ENCODE results near the gene TMEM205. TPM values are rescaled to one million over a fixed set of nuclear protein-coding genes. Genes with fewer than 3 reads are reported as not detected.
"Not testable (repeated sequence)": the region's sequence is repeated elsewhere in the genome, so short reads cannot be mapped to it uniquely, and the experiment has no call there.

TMEM205 gene
- total and polyA plus RNA-seq, 2 of the 8 experiments (the other 6 are each of a cell fraction or from before 2014, with no cell fraction given), result 73.5 to 423 TPM

DNA sequence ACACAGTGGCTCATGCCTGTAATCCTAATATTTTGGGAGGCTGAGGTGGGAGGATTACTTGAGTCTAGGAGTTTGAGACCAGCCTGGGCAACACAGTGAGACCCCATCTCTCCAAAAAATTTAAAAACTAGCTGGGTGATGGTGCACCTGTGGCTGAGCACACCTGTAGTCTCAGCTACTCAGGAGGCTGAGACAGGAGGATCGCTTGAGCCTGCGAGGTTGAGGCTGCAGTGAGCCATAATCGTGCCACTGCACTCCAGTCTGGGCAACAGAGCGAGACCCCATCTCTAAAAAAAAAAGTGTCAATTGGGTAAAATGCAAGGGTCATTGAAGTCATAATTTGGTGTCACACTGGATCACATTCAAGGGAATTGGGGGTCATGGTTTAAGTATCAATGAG, 8.0 kb upstream of the TMEM205 start:
- not testable (repeated sequence) for H4K8ac ChIP-seq (ENCODE audit: extremely low read depth, insufficient read depth, low read length); H3K9me3 ChIP-seq (ENCODE audit: insufficient read depth in 2 of 2, low read depth in 1 of 2, low read length in 1 of 2); H3K4ac ChIP-seq (replicated peaks; ENCODE audit: insufficient read length, low read depth, low read length); H3K79me1 ChIP-seq (ENCODE audit: low read depth, low read length); H3K4me3 ChIP-seq (ENCODE audit: extremely low read depth in 1 of 4, insufficient read depth in 2 of 4, low read depth in 3 of 4, low read length in 4 of 4); H2BK15ac ChIP-seq (ENCODE audit: low read length); H2BK120ac ChIP-seq (replicated peaks; ENCODE audit: low read depth, low read length); DNase-seq (ENCODE audit: low read depth in 1 of 2, low spot score in 2 of 2); H4K5ac ChIP-seq (ENCODE audit: insufficient read length, low read depth, low read length); H3K36me3 ChIP-seq (ENCODE audit: control insufficient read depth in 2 of 4, insufficient read depth in 4 of 4, low read length in 3 of 4); H3K4me2 ChIP-seq (ENCODE audit: insufficient read depth in 1 of 2, low read depth in 2 of 2, low read length in 2 of 2); H3K56ac ChIP-seq (replicated peaks; ENCODE audit: insufficient read length, low read depth, low read length); H2AFZ ChIP-seq (ENCODE audit: low read length); H3K4me1 ChIP-seq (replicated peaks in 1 of 4; ENCODE audit: control insufficient read depth in 3 of 4, insufficient read depth in 4 of 4, low read length in 3 of 4); H3K23ac ChIP-seq (ENCODE audit: insufficient read length); H4K91ac ChIP-seq (replicated peaks; ENCODE audit: insufficient read length, low read length); H2AK5ac ChIP-seq (ENCODE audit: low read depth, low read length); H2BK20ac ChIP-seq (ENCODE audit: low read length); H3K27ac ChIP-seq (ENCODE audit: low read depth, low read length); FAIRE-seq; H3K9ac ChIP-seq (replicated peaks in 1 of 4; ENCODE audit: extremely low read depth in 1 of 4, low read depth in 3 of 4, low read length in 3 of 4); H3K79me2 ChIP-seq (ENCODE audit: control insufficient read depth in 1 of 2, insufficient read depth in 2 of 2, low read length in 2 of 2); H2BK12ac ChIP-seq (ENCODE audit: low read depth, low read length); H4K20me1 ChIP-seq (replicated peaks in 1 of 2; ENCODE audit: control insufficient read depth in 1 of 2, insufficient read depth in 2 of 2, low read length in 2 of 2); H2BK5ac ChIP-seq (ENCODE audit: low read depth, low read length); H3K18ac ChIP-seq (ENCODE audit: extremely low read depth, low read length); H3K14ac ChIP-seq (ENCODE audit: insufficient read length)
- peak; percentile 51; the same call in 1 of the 2 replicates for TF ChIP-seq KDM1A (IDR thresholded peaks at IDR 0.05; ENCODE audit: borderline replicate concordance, low read length)
- Histone ChIP-seq H3K27me3 (replicated peaks in 1 of 4; ENCODE audit: control insufficient read depth in 3 of 4, extremely low read depth in 1 of 4, insufficient read depth in 3 of 4, low read length in 3 of 4) (peaks cover 0 to 13% (median 10%) of the 10 kb centered on the region in 4 experiments; a peak in 3 of 7 replicates), H3K23me2 (ENCODE audit: low read depth, low read length) (peaks cover 11% of the 10 kb centered on the region; the same call in 1 of the 2 replicates)
- ChIA-PET POLR2A (ENCODE audit: partially characterized antibody) (interaction anchor here (0.6 to 1.8 kb wide), 3 partner anchors 12 to 97 kb away, joined by 3 to 6 read pairs (median 3); no protein-coding TSS in a partner anchor), CTCF (ENCODE audit: partially characterized antibody) (interaction anchor here (0.7 to 1.4 kb wide), 3 partner anchors 23 to 1857 kb away, joined by 3 to 4 read pairs (median 3); no protein-coding TSS in a partner anchor)
- 88% methylated on average over 4 of the region's 4 CpGs; no CpG with 5 or more reads in 1 of the 2 experiments for WGBS, 2 experiments (ENCODE audit: extremely low coverage in 1 of 2, insufficient coverage in 1 of 2, insufficient read length in 1 of 2, insufficient replicate concordance in 2 of 2, low coverage in 1 of 2, low lambda C conversion rate in 2 of 2, missing lambda C conversion rate in 1 of 2)
